HepG2 (cell line): ENCODE measurements around the gene CEL. TPM values are rescaled to one million over a fixed set of nuclear protein-coding genes. Genes with fewer than 3 reads are reported as not detected.

Experiments used
- ATAC-seq: fragments of 200-7000 bp; cut with Tn5 transposase; 3 replicates; pipeline ENCODE4 v1.9.1; 2020; ENCODE audit warnings: mild to moderate bottlenecking, moderate library complexity
- BruUV-seq: library from RNA; stranded (reverse); fragments of 400-500 nt; replicated peaks from 2 replicates; lab custom pipeline; 2021; lab: Mats Ljungman, UMichigan
- CTCF ChIA-PET: fragments of 300-600 bp; formaldehyde crosslinking; extraction: SDS; loops from one replicate; lab custom pipeline; 2021; ENCODE audit warnings: low total read pairs, inconsistent platforms, low intra/inter-chr PET ratio; lab: Yijun Ruan, JAX
- POLR2A ChIA-PET: fragments of 350-600 bp; sonication (Branson Sonifier 250); formaldehyde crosslinking; loops from one replicate; lab custom pipeline; 2020; ENCODE audit warnings: antibody characterized with exemption, inconsistent platforms; lab: Yijun Ruan, JAX
- DNase-seq: peaks from one replicate; pipeline ENCODE4 v3.0.0-alpha.2; 2015; ENCODE audit warnings: low spot score
- FAIRE-seq: peaks from 3 replicates; lab custom pipeline; 2011; peaks lifted over from hg19 to GRCh38; lab: Jason Lieb, UNC
- H2AFZ ChIP-seq: one replicate; pipeline ENCODE4 v1.6.1; 2011; ENCODE audit warnings: low read length, inconsistent platforms
- H3K27ac ChIP-seq: fragments of 300-600 bp; 3 replicates; pipeline ENCODE4 v1.8.0; 2011; ENCODE audit warnings: mixed run types, mild to moderate bottlenecking, mixed read lengths, low read length, inconsistent platforms; ENCODE audit not compliant: insufficient read depth; ENCODE audit errors: extremely low read length
- H3K27me3 ChIP-seq, 2 experiments: fragments of 200-600 bp in 1 of 2; 2 replicates in 1 of 2; 3 replicates in 1 of 2; pipeline versions ENCODE4 v1.6.0 to v1.8.0; 2011; ENCODE audit warnings: low read length in 2 of 2, mild to moderate bottlenecking in 2 of 2, moderate library complexity in 2 of 2, inconsistent platforms in 1 of 2; ENCODE audit not compliant: insufficient read depth in 2 of 2, control insufficient read depth in 1 of 2
- H3K36me3 ChIP-seq, 2 experiments: fragments of 200-600 bp in 1 of 2; replicated peaks in 1 of 2; 2 replicates in 1 of 2; 3 replicates in 1 of 2; pipeline versions ENCODE4 v1.5.1 to v1.8.0; 2011; ENCODE audit warnings: low read length in 2 of 2, inconsistent platforms in 1 of 2; ENCODE audit not compliant: insufficient read depth in 2 of 2, control insufficient read depth in 1 of 2
- H3K4me1 ChIP-seq: 2 replicates; pipeline ENCODE4 v1.5.1; 2012; ENCODE audit warnings: low read length, inconsistent platforms; ENCODE audit not compliant: insufficient read depth
- H3K4me2 ChIP-seq: 2 replicates; pipeline ENCODE4 v1.6.0; 2011; ENCODE audit warnings: low read depth, low read length, inconsistent platforms
- H3K4me3 ChIP-seq, 3 experiments: fragments of 200-600 bp in 1 of 3; sonication (generic), shearing (Covaris generic) in 1 of 3; replicated peaks in 1 of 3; 2 replicates each; pipeline ENCODE4 v1.5.1; 2011 to 2016; ENCODE audit warnings: low read length in 3 of 3, inconsistent platforms in 2 of 3, low read depth in 2 of 3, mild to moderate bottlenecking in 2 of 3, control low read depth in 1 of 3, mixed read lengths in 1 of 3; ENCODE audit not compliant: insufficient read depth in 1 of 3
- H3K79me2 ChIP-seq: one replicate; pipeline ENCODE4 v1.6.1; 2011; ENCODE audit warnings: low read length, inconsistent platforms; ENCODE audit not compliant: insufficient read depth
- H3K9ac ChIP-seq: 2 replicates; pipeline ENCODE4 v1.6.0; 2011; ENCODE audit warnings: mild to moderate bottlenecking, low read depth, low read length, inconsistent platforms; ENCODE audit not compliant: insufficient read depth
- H3K9me3 ChIP-seq: 2 replicates; pipeline ENCODE4 v1.5.1; 2012; ENCODE audit warnings: mild to moderate bottlenecking, low read length
- H4K20me1 ChIP-seq: 2 replicates; pipeline ENCODE4 v1.6.0; 2011; ENCODE audit warnings: inconsistent platforms, mild to moderate bottlenecking, low read length, moderate library complexity; ENCODE audit not compliant: insufficient read depth
- BHLHE40 ChIP-seq: IDR thresholded peaks from 2 replicates; pipeline ENCODE4 v1.6.1; 2011; ENCODE audit warnings: low read length, improper control_type of control experiment
- FOXP1 ChIP-seq, 2 experiments: fragments of 450-650 bp in 1 of 2; IDR thresholded peaks; 2 replicates each; pipeline ENCODE4 v1.6.1; 2017 to 2018; ENCODE audit warnings: antibody characterized with exemption in 1 of 2
- NAIF1 ChIP-seq: sonication (generic); formaldehyde crosslinking; IDR thresholded peaks from 2 replicates; pipeline ENCODE4 v1.5.0; 2020; ENCODE audit warnings: mild to moderate bottlenecking, missing genetic modification reagents, borderline replicate concordance
- SP2 ChIP-seq: sonication (generic); formaldehyde crosslinking; IDR thresholded peaks from 2 replicates; pipeline ENCODE4 v1.5.1; 2020; ENCODE audit warnings: mild to moderate bottlenecking, missing genetic modification reagents
- TBL1XR1 ChIP-seq: fragments of 150-350 bp; IDR thresholded peaks from 2 replicates; pipeline ENCODE4 v1.6.1; 2014; ENCODE audit warnings: borderline replicate concordance, low read length; ENCODE audit not compliant: partially characterized antibody
- TOPORS ChIP-seq: sonication (generic); formaldehyde crosslinking; IDR thresholded peaks from 2 replicates; pipeline ENCODE4 v1.8.0; 2023; ENCODE audit warnings: mild to moderate bottlenecking, missing genetic modification reagents
- ZNF24 ChIP-seq: fragments of 450-650 bp; IDR thresholded peaks from 2 replicates; pipeline ENCODE4 v1.6.1; 2017; ENCODE audit warnings: antibody characterized with exemption, mild to moderate bottlenecking
- ZNF354B ChIP-seq: sonication (generic); formaldehyde crosslinking; IDR thresholded peaks from 2 replicates; pipeline ENCODE4 v1.8.0; 2022; ENCODE audit warnings: mild to moderate bottlenecking, missing genetic modification reagents
- ZNF788 ChIP-seq: sonication (generic); formaldehyde crosslinking; IDR thresholded peaks from 2 replicates; pipeline ENCODE4 v1.5.0; 2020; ENCODE audit warnings: mild to moderate bottlenecking, missing genetic modification reagents, borderline replicate concordance
- WGBS: methylation state at CpG from one replicate; pipeline ENCODE4 v1.1.6; 2017; ENCODE audit warnings: low lambda C conversion rate; 5-methylcytosine and 5-hydroxymethylcytosine counted together
- in situ Hi-C: cut with HindIII; loops from 2 replicates; pipeline ENCODE4 v1.10.0; 2017; ENCODE audit warnings: low pct_unique_long_range_greater_than_20kb; ENCODE audit not compliant: extremely low pct_ligation_motif_present
- intact Hi-C: fragments of 100-400 bp; cut with micrococcal nuclease; formaldehyde crosslinking; loops from one replicate; pipeline ENCODE4 v1.10.0; 2022; ENCODE audit not compliant: unreplicated experiment
- polyA plus RNA-seq, 8 experiments: library from polyadenylated mRNA; depleted of rRNA in 3 of 8; stranded (reverse) in 7 of 8; unstranded in 1 of 8; fragments of >200 nt; fragmentation: Illumina TruSeq in 4 of 8; extraction: Trizol in 4 of 8; gene quantifications; 2 replicates each; pipeline versions ENCODE4 v1.2.1 to v1.2.3, GENCODE V29; 2011 to 2016; ENCODE audit warnings: low read depth in 4 of 8, missing spikeins in 1 of 8, mixed read lengths in 1 of 8; ENCODE audit not compliant: insufficient read depth in 1 of 8
- total RNA-seq, 5 experiments: library from RNA; depleted of rRNA; stranded (reverse); fragments of >200 nt; fragmentation: Illumina TruSeq; extraction: Trizol; gene quantifications; 2 replicates each; pipeline ENCODE4 v1.2.3, GENCODE V29; 2016; ENCODE audit warnings: low read depth in 1 of 5

Gene CEL
- total and polyA plus RNA-seq, 2 of the 13 experiments (the other 11 are each of a cell fraction or from before 2014, with no cell fraction given) = 0.63 to 1.5 TPM

- DNase-seq = no peak
- Histone ChIP-seq H3K4me2 (no peak overlapping the region), H3K36me3 (peaks cover 17 to 38% of the 10 kb centered on the region in 2 experiments; a peak in 4 of 5 replicates), H3K4me3 (no peak overlapping the region), H3K9me3 (no peaks in the 10 kb centered on the region), H3K4me1 (peaks cover 7% of the 10 kb centered on the region), H3K79me2 (no peaks in the 10 kb centered on the region), H3K27ac (no peak overlapping the region), H3K27me3 (no peaks in the 10 kb centered on the region), H3K9ac (no peak overlapping the region), H4K20me1 (peaks cover 16% of the 10 kb centered on the region; the same call in 1 of the 2 replicates), H2AFZ (no peak overlapping the region)
- intact Hi-C loops = no loop called here
- no peak for ATAC-seq
- in situ Hi-C loops = loop anchor here (5.0 kb wide), 1 partner anchor 38 kb away; no protein-coding TSS in a partner anchor
- TF ChIP-seq TBL1XR1 (no peak), TOPORS (CRISPR knock-in tag) (no peak), FOXP1 (IDR thresholded peaks at IDR 0.05) (no peak), FOXP1 (CRISPR knock-in tag; IDR thresholded peaks at IDR 0.05) (no peak)
- ChIA-PET POLR2A (no interaction called here), CTCF (no interaction called here)
- no peak for FAIRE-seq
- 97% methylated on average over 7 of the region's 19 CpGs for WGBS
- BruUV-seq = no TSS peak
These were observed 47.2 kb downstream of the CEL start for GRCh38 chr9:133108794-133109641.

GRCh38 chr9:133109931-133110650, 48.3 kb downstream of the CEL start:
- Histone ChIP-seq H3K27me3 (no peaks in the 10 kb centered on the region), H3K27ac (no peak overlapping the region), H3K79me2 (no peaks in the 10 kb centered on the region), H3K9ac (no peak overlapping the region), H4K20me1 (peaks cover 26% of the 10 kb centered on the region; the same call in 1 of the 2 replicates), H3K36me3 (peaks cover 17 to 38% of the 10 kb centered on the region in 2 experiments; a peak in 4 of 5 replicates), H3K9me3 (no peaks in the 10 kb centered on the region), H3K4me3 (no peak overlapping the region), H2AFZ (no peak overlapping the region), H3K4me1 (peaks cover 18% of the 10 kb centered on the region), H3K4me2 (no peak overlapping the region)
- DNase-seq (no peak), FAIRE-seq (no peak), ATAC-seq (no peak)
- no TSS peak for BruUV-seq
- POLR2A ChIA-PET = no interaction called here
- in situ Hi-C loops (loop anchor here (5.0 kb wide), 1 partner anchor 37 kb away; no protein-coding TSS in a partner anchor), intact Hi-C loops (no loop called here)
- no peak for TF ChIP-seq ZNF354B (CRISPR knock-in tag)
- TF ChIP-seq BHLHE40 = no peak
- no peak for TF ChIP-seq SP2 (CRISPR knock-in tag)
- no peak for TF ChIP-seq ZNF788 (CRISPR knock-in tag)
- TF ChIP-seq NAIF1 (CRISPR knock-in tag) = no peak
- no peak for TF ChIP-seq ZNF24
- CTCF ChIA-PET = no interaction called here
- 92% methylated on average over 17 of the region's 18 CpGs for whole genome bisulfite sequencing
